GM18909 (cell line): Measurements from ENCODE around the gene GLIS1.

Experiments used
- ATAC-seq: cut with Tn5 transposase; IDR thresholded peaks from one replicate; pipeline ENCODE4 v1.9.1; 2021; ENCODE audit warnings: mild to moderate bottlenecking; ENCODE audit not compliant: unreplicated experiment, poor library complexity

Gene GLIS1

DNA sequence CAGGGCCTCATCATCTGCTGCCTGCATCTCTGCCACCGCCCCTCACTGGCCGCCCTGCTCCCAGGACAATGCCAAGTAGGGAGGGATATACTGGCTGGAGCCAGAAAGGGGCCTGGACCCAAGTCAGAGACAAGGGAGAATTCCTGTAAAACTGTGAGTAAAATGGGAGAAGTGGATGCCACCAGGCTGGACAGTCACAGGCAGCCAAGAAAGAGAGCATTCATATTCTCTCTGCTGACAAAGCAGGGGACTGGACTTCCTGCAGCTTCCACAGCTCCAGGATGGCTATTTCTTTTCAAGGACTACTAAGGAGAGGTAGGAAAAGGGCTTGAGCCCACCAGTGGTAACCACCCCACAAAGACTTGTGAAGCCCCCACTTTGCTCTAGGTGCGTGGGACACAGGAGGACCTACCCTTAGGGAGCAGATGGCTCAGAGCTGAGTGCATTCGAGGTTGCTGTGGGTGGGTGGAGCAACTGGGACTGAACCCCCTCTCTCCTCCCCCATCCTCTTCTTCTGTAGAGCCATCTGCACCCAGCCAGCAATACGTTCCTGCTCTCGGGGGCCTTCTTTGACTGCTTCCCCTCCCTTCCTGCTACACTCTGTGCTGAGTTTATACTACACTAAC, 57.5 kb downstream of the GLIS1 start:
- no peak for ATAC-seq

- ATAC-seq: no peak
Measured at GRCh38 chr1:53680868-53681267, 58.1 kb downstream of the GLIS1 start.

DNA sequence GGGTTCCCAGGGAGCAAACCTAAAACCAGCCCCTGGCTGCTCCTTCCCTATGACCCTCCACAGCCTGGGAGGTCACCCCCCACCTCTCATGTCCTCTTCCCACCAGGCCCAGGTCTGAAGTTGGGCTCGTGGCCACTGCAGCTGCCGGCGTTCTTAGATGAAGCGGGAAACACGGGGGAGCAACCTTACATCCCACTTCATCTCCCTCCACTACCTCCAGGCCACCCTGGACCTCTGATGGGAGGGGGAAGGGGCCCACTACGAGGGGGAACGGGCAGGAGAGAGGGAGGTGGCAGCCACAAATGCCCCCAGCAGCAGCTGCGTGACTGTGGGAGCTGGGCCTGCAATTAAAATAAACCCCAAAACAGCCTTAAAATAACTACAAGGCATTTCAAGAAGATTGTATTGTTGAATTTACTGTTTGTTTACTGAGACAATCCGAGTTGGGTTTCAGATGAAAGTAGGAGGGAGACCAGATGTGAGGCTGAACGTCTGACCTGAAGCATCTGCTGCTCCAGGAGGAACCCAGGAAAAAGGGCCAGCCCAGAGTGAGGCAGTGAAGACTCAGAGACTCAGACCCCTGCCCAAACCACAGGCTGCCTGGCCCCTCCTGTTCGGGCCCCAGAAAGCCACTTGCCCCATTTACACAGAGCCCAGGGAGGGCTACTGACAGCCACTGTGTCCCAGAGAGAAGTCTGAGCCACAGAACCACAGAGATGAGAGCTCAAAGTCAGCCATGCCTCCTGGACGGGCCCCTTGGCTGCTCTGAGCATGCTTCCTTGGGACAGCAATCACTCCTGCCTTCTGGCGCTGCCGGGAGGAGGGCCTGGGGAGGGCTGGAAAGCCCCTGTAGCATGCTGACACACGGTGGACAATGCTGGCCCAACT, 59.8 kb downstream of the GLIS1 start:
- ATAC-seq: no peak

DNA sequence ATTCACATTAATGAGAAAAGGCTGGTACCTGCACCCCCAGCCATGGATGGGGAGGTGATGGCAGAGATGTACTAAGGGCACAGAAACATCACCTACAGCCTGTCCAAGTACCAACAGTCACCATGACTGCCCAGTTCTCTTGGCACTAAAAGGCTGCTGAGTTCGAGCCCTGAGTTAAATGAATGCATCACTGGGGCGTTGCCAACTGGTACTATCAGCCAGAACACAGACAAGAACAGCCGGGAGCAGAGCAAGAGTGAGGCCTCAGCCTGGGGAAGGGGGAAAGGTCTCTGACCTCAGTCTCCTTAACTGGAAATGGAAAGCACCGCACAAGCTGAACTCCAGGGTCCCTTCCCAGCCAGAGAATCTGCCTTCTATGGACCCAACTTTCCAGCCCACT, 60.5 kb downstream of the GLIS1 start:
- no peak for ATAC-seq

GRCh38 chr1:53678046-53678445, 60.9 kb downstream of the GLIS1 start:
- no peak for ATAC-seq

DNA sequence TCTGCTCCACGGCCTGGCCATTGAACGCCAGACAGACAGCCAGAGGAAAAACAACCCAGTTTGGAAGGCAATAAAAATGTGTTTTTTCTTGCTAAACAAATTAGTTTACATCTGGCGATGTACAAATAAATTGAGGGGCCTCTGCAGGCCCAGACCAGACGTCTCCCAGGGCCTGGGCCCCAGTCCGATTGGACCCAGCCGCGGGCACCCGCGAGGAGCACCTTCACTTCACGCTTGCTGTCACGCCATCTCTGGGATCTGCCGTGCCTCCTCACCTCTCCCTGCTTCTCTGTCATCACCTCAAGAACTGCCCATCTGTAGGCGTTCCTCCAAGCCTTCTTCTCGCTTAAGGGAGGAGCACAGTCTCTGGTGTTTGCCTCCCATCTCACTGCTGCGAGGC, 61.5 kb downstream of the GLIS1 start:
- ATAC-seq: no peak

DNA sequence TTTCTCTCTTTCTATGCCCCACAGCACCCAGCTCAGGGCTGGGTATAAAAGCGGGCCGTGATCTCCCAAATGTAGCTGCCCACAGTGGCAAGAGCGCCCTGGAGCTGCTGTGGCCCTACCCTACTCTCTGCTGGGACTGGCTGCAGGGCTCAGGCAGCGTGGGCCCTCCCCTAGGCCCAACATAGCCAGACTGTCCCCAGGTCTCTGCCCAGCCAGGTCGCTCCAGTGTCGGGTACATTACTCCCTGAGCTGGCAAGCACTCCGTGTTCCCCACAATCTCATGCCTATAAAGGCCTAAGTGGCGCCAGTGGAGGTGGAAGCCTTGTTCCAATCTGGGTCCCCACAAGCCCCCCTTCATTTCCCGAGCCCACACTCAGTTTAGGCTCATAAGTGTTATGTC, 66.2 kb downstream of the GLIS1 start:
- no peak for ATAC-seq

GRCh38 chr1:53672243-53672642, 66.7 kb downstream of the GLIS1 start:
- ATAC-seq: no peak

GRCh38 chr1:53669621-53670191, 69.3 kb downstream of the GLIS1 start:
- ATAC-seq: no peak

GRCh38 chr1:53666566-53666965, 72.4 kb downstream of the GLIS1 start:
- ATAC-seq: no peak

DNA sequence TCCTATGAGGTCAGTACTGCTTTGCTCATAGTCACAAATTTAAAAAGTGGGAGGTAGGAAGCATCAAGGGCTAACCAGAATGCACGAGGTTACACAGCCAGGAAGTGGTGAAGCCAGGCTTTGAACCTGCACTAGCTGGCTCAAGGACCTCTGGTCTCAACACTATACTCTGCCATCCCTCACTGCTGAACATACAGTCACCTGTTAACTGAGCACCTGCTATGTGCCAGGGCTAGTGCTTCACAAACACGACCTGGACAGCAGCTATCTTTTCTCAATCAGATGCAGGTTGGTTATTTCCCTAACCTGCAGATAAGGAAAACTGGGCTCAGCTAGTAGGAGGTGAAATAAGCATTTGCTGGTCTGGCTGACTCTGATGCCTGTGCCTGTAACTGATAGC, 73.0 kb downstream of the GLIS1 start:
- ATAC-seq: no peak

DNA sequence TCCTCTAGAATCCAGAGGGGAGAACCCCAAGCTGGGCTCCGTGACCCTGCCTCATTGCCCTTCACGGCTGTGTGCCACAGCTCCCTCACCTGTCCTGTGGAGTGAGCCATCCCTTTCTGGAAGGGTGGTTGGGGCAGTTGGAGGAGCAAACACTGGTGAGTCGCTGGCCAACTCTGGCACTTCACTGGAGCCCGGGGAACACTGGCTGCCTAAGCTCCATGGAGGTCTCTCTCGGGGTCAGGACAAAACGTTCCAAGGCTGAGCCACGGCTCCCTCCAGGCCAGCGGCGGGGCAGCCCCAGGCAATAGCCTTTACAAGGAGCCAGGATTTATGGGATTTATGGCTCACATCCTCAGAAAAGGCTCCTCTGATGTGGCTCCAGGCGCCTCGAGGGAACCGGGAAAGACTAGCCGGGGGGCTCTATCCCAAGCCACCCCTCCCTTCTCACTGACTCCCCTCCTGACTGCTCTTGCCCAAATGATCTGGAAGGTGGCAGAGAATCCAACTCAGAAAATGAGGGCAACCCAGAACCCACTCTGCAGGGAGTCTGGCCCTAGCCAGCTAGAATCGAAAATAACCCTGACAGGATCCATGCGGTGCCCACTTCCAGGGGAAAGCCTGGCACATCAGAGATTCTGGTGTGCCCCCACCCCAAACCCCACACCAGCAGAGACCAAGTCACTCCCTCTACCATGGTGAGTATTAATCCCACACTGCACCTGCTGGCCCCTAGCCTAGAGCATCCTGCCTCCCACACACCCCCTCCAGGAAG, 75.2 kb downstream of the GLIS1 start:
- no peak for ATAC-seq

DNA sequence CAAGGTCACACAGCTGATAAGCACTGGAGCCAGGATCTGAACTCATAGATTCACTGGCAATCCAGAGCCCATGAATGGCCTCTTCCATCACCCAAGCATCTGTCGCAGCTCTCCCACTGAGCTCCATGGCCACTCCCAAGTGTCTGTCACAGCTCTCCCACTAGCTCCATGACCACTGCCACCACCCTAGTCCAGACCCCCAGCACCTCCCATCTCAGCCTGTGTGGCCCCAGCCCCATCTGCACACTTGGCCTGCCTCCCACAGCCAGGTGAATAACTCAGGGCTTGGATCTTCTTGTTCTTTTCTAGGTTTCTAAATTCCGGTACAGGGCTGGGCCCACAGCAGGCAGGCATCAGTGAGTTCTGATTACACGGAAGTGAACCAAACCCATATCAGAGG, 76.0 kb downstream of the GLIS1 start:
- no peak for ATAC-seq

DNA sequence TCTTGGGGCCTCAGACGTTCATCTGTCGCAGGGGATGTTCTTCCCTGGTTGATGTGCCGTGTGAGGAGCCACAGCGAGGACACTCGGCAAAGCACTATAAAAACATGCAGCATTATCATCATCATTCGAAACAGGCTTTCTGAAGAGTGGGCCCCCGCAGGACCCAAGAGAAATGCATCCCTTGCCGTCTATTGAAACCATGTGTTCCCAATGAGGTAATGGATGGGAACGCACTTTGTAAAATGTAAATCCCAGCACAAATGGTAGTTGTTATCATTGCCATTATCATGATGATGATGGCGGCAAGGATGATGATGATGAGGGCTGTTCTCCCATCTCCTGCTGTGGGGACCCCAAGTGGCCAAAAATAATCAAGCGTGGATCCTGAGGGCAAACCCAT, 76.8 kb downstream of the GLIS1 start:
- no peak for ATAC-seq

DNA sequence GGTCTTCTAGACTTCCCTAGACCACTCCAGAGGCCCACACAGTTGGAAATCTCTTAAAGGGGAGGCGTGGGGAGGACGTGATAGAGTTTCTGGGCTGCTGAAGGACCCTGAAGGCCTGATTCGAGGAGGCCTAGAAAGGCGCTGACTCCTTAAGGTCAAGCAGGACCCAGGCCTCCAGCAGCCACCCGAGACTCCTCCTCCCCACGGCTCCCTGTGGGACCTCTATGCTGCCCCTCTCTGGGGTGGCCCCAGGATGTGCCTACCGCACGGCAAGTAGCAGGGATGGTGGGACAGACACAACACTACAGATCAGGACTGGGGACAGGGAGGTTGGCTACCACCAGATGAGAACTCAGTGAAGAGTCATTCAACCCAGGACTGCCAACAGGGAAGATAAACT, 77.5 kb downstream of the GLIS1 start:
- no peak for ATAC-seq

- no peak for ATAC-seq
Measured at GRCh38 chr1:53660666-53661065, 78.3 kb downstream of the GLIS1 start.

DNA sequence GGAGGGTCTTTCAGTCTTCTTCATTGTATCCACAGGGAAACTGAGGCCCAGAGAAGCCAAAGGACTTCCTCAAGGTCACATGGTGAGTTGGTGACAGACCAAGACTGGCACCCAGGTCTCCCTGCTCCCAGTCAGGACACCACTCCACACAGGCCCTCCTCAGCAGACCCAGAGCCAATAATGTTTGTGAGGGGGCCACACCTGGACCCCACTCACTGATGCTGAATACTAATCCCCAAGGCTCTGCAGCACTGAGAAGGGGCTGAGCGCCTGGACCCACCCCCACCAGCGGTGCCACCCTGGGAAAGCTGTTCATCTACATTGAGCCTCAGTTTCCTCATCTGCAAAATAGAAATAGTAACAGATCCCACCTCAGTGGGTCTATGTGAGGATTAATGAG, 79.5 kb downstream of the GLIS1 start:
- ATAC-seq: no peak

- no peak for ATAC-seq
Measured at GRCh38 chr1:53658489-53659230, 80.3 kb downstream of the GLIS1 start.

- ATAC-seq: no peak
Measured at GRCh38 chr1:53657891-53658396, 81.0 kb downstream of the GLIS1 start.

DNA sequence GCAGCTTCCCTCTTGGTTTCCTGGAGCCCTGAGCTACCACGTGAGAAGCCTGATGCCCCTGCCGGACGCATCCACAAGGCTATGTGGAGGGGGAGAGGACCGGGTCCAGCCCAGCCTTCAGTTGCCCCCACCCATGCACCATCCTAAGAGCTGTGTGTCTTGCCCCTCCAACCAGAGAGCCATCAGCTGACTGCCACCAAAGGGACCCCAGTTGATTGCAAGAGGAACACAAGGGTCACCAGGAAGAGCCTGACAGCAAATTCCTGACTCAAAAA, 81.5 kb downstream of the GLIS1 start:
- no peak for ATAC-seq
